Pulmonary artery endothelial cell (primary cell): ENCODE measurements around the gene IFRD2. TPM values are rescaled to one million over a fixed set of nuclear protein-coding genes. Genes with fewer than 3 reads are reported as not detected.

ENCODE experiments used
- DNase-seq: peaks from one replicate; pipeline ENCODE4 v3.0.0-alpha.2; 2011; ENCODE audit warnings: low read depth, low spot score
- total RNA-seq: library from RNA; depleted of rRNA; stranded (reverse); fragments of >200 nt; gene quantifications from 2 replicates; pipeline ENCODE4 v1.2.3, GENCODE V29; 2014

The IFRD2 gene
- 148 and 187 TPM in 2 replicates for total RNA-seq

- peak; percentile 91 for DNase-seq
These were observed at the start of gene IFRD2 for GRCh38 chr3:50292159-50293078. TSS of gene IFRD2 (minus strand) at chr3:50292429. CDS start at chr3:50292274, 155 bp downstream.

- no peak for DNase-seq
These were observed 49.3 kb upstream of the IFRD2 start for GRCh38 chr3:50341537-50341936.

DNA sequence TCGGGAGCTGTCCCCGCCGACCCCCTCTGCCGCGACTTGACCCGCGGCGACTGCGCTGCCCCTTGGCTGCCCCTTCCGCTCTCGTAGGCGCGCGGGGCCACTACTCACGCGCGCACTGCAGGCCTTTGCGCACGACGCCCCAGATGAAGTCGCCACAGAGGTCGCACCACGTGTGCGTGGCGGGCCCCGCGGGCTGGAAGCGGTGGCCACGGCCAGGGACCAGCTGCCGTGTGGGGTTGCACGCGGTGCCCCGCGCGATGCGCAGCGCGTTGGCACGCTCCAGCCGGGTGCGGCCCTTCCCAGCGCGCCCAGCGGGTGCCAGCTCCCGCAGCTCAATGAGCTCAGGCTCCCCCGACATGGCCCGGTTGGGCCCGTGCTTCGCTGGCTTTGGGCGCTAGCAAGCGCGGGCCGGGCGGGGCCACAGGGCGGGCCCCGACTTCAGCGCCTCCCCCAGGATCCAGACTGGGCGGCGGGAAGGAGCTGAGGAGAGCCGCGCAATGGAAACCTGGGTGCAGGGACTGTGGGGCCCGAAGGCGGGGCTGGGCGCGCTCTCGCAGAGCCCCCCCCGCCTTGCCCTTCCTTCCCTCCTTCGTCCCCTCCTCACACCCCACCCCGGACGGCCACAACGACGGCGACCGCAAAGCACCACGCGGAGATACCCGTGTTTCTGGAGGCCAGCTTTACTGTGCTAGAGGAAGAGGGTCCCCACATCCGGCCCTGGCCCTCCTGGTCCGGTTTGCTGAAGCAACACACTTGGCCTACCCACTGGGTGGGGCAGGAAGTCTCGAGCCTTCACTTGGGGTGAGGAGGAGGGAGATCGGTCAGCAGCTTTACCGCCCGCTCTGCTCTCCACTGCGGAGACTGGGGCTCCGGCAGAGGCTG, 48.5 kb upstream of the IFRD2 start, which contains the start of gene RASSF1:
Gene RASSF1, minus strand, starts transcription at position 389 of the 882 bp plus-strand sequence. Its CDS starts 31 bp downstream, at position 358.
- no peak for DNase-seq

GRCh38 chr3:50340147-50340447, 47.9 kb upstream of the IFRD2 start:
- DNase-seq, result no peak

DNA sequence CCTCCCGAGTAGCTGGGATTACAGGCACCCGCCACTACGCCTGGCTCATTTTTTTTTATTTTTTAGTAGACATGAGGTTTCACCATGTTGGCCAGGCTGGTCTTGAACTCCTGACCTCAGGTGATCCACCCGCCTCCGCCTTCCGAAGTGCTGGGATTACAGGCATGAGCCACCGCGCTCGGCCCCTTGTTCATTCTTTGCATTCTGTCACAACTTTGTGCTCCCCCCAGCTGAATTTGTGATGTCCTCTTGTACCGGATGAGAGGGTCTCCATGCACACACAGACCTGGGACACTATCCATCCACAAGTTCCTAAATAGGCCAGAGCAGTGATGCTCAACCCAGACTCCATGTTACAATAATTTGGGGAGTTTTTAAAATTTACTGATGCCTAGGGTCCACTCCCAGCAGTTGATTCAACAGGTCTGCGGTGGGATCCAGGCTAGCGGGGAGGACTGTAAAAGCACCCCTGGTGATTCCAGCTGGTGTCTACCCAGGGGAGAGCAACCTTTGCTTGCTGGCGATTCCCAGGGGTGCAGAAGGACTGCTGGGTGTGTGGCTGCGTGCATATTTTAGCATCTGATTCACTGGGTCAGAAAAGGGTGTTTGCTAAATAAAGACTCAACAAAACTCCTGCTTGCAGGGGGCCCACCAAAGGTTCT, 47.4 kb upstream of the IFRD2 start:
- no peak for DNase-seq

DNA sequence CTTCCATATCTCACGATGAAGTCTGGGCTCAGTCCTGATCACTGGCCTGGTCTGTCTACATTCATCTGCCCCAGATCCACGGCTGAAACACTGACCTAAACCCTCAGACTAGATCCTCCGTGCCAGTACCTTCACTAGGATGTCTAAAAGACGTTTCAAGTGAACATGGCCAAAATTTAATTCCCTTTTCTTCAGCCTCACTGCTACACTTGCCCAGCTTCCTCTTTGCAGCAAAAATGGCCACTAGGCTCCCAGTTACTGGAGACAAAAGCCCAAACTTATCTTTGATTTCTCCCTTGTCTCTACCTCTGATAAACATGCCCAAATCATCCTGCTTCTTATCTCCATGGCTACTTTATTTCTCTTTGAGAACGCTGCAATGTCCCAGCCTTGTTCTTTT, 46.7 kb upstream of the IFRD2 start:
- DNase-seq, result no peak

GRCh38 chr3:50337175-50337861, 45.1 kb upstream of the IFRD2 start:
- peak; percentile 98 for DNase-seq

GRCh38 chr3:50336452-50337174, 44.4 kb upstream of the IFRD2 start:
- no peak for DNase-seq

DNA sequence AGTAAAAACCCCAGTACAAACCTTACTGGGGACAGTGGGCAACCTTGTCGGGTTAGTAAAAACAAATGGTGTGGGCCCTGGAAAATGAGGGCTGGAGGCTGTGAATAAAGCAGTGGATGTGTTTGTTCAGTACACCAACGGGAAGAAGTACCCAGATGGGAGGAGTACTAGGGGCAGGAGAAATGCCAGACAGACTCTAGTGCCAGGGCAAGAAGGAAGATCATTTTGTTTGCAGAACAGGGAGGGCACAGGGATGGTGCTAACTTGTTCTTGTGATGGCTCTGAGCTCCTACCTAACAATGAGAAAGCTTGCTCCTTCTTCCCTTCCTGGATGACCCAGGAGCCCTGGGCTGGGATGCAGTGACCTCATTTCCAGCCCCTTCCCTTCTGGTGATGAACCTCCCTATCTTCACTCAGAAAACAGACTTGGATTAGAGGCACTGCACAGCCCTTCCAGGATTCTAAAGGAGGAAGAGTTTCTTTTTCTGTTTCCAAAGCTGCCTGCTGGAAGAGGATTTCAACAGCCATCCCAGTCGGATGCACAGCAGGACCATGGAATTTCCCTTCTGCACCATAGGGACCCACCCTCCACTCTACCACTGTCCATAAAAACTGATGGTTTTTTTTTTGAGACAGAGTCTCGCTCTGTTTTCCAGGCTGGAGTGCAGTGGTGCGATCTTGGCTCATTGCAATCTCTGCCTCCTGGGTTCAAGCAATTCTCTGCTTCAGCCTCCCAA, 42.3 kb upstream of the IFRD2 start:
- DNase-seq, result no peak

- peak; percentile 68 for DNase-seq
These were observed 41.6 kb upstream of the IFRD2 start for GRCh38 chr3:50333744-50334328.

GRCh38 chr3:50331364-50331907, 39.2 kb upstream of the IFRD2 start:
- no peak for DNase-seq

GRCh38 chr3:50330330-50330729, 38.1 kb upstream of the IFRD2 start:
- no peak for DNase-seq

- DNase-seq, result peak; percentile 90
These were observed 35.9 kb upstream of the IFRD2 start, which contains the start of gene TUSC2 for GRCh38 chr3:50327943-50328691. TSS of gene TUSC2 (minus strand) at chr3:50328223. CDS start at chr3:50328099, 124 bp downstream.

- DNase-seq, result no peak
These were observed 34.9 kb upstream of the IFRD2 start for GRCh38 chr3:50327129-50327528.

DNA sequence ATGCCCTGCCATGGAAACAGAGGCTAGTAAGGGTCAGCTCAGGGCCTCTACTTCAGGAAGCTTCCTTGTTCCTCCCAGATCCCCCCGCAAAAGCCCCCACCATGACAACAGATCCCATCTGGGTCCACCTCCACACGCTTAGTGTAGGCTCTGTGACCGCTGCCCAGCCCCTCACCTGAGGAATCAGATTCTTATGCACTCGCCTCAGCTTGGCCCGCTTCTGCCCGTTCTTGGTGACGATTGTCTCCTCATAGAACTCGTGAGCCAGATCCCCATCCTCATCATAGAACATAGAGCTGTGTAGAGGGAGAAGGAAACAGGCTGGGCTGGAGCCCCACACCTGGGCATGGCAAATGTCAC, 33.9 kb upstream of the IFRD2 start:
- no peak for DNase-seq

GRCh38 chr3:50325497-50326181, 33.4 kb upstream of the IFRD2 start:
- DNase-seq, result no peak

GRCh38 chr3:50325113-50325480, 32.9 kb upstream of the IFRD2 start:
- DNase-seq, result no peak
